ENCODE measurements around the gene DUSP8.

Gene DUSP8

GRCh38 chr11:1533342-1533725 is 38.7 kb downstream of the DUSP8 start:
- in situ Hi-C loops (cut with MboI; ENCODE audit: low sequenced_read_pairs): no loop called here

DNA sequence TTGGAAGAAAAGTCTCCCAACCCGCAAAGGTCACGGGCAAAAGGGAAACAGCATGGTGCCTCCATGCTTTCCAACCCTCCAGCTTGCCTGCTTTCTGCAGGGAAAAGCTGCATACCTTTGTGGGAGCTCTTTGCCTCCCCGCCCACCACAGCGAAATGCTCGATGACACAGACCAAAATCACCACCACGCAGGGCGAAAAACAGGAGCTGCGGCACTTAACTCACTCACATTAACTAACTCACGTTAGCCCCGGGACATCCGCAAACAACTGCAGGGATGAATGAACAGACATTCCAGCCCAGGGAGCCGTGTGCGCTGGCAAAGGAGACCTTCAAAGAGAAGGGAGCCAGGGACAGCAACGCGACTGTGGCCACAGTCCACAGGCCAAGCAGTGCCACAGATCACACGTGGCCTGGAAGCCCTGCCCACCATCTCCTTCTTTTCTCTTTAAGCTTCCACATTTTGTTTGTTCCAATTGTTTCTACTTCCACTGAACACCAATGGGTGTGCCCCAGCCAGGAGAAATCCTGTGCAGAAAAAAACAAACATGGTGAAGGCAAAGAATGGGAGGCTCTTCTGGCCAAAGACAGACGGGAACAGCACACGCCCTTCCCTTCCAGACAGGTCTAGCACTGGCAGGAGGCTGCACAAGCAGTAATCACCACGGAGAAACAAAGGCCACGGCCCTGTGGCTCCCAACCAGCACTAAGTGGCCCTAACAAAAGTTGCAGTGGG is 39.3 kb downstream of the DUSP8 start:
- in situ Hi-C loops (cut with MboI; ENCODE audit: low sequenced_read_pairs): no loop called here

DNA sequence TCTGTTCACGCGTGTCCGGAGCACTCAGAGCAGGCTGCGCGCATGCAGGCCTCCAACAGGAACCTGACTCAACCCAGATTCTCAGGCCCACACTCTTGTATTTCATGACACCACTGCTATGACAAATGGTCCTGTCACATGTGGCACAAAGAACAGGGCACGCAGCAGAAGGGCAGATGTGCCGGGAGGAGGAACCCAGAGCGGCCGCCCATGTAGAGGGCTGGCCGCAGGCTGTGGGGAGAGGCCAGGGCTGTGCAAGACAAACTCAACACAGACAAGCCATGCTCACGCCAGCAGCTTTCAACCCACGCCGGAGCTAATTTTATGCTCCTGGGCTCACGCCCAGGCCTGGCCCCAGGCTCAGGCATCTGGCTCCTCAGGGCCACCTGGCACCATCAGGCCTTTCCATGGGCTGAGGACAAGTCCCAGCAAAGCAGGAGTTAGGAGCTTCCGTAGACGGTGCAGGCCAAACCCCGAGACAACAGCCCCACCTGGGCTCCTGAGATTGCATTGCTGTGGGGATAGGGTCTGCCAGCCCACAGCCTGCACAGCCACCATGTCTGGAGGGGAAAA is 40.0 kb downstream of the DUSP8 start:
- in situ Hi-C loops (cut with MboI; ENCODE audit: low sequenced_read_pairs): no loop called here

GRCh38 chr11:1531449-1532013 is 40.5 kb downstream of the DUSP8 start:
- in situ Hi-C loops (cut with MboI; ENCODE audit: low sequenced_read_pairs): no loop called here

- in situ Hi-C loops (cut with MboI; ENCODE audit: low sequenced_read_pairs): no loop called here
Measured at GRCh38 chr11:1530686-1531448, 41.2 kb downstream of the DUSP8 start.

- in situ Hi-C loops (cut with MboI; ENCODE audit: low sequenced_read_pairs): no loop called here
Measured at GRCh38 chr11:1529774-1530173, 42.3 kb downstream of the DUSP8 start.

- in situ Hi-C loops (cut with MboI; ENCODE audit: low sequenced_read_pairs): no loop called here
Measured at GRCh38 chr11:1529286-1529685, 42.8 kb downstream of the DUSP8 start.

DNA sequence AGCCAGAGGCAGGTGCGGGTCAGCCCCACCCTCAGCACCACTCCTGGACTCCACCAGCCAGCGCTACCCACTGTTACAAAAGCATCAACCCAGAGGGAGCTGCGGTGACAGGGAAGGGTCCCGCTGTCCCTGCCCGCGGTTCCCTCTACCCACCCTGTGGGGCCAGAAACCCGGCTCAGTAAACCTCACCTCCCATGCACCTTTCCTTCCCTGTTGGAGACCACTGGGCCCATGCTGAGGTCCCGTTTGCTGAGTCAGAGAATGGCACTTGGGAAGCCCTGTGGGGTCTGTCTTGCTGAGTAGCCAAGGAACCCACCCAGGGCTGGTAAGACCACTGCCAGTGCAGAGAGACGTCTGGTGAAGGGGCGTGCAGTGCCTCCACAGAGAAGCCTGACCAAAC is 43.4 kb downstream of the DUSP8 start:
- in situ Hi-C loops (cut with MboI; ENCODE audit: low sequenced_read_pairs): no loop called here

GRCh38 chr11:1526785-1527184 is 45.3 kb downstream of the DUSP8 start:
- in situ Hi-C loops (cut with MboI; ENCODE audit: low sequenced_read_pairs): no loop called here

GRCh38 chr11:1523779-1524178 is 48.3 kb downstream of the DUSP8 start:
- in situ Hi-C loops (cut with MboI; ENCODE audit: low sequenced_read_pairs): loop anchor here (25.0 kb wide), 1 partner anchor 311 kb away; the partner anchor contains the start of gene MUC5B

DNA sequence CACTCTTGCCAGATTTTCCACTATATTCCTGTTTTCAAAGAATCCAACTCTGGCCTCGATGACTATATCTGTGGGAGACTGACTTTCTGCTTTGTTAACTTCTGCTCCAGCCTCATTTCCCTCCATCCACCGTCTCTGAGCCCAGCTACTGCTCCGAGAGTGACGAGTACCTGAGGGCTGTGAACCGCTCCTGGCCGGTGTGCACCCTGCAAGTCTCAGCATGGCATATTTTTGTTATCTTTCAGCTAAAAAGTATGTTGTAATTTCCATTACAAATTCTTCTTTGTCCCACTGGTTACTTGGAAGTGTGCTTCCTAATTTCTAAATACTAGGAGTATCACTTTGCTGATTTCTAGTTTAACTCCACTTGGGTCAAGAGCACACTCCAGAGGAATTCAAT is 49.0 kb downstream of the DUSP8 start:
- in situ Hi-C loops (cut with MboI; ENCODE audit: low sequenced_read_pairs): loop anchor here (25.0 kb wide), 1 partner anchor 311 kb away; the partner anchor contains the start of gene MUC5B

DNA sequence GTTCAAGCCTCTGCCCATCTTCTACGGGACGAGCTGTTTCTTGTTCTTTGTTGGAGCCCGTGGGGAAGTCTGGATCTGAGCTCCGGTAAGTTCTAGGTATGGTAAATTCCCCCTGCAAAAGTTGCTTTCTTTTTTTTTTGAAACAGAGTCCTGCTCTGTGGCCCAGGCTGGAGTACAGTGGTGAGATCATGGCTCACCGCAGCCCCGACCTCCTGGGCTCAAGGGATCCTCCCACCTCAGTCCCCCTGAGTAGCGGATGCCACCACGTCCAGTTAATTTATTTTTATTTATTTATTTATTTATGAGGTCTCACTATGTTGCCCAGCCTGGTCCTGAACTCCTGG is 50.0 kb downstream of the DUSP8 start:
- in situ Hi-C loops (cut with MboI; ENCODE audit: low sequenced_read_pairs): loop anchor here (25.0 kb wide), 1 partner anchor 310 kb away; the partner anchor contains the start of gene MUC5B

DNA sequence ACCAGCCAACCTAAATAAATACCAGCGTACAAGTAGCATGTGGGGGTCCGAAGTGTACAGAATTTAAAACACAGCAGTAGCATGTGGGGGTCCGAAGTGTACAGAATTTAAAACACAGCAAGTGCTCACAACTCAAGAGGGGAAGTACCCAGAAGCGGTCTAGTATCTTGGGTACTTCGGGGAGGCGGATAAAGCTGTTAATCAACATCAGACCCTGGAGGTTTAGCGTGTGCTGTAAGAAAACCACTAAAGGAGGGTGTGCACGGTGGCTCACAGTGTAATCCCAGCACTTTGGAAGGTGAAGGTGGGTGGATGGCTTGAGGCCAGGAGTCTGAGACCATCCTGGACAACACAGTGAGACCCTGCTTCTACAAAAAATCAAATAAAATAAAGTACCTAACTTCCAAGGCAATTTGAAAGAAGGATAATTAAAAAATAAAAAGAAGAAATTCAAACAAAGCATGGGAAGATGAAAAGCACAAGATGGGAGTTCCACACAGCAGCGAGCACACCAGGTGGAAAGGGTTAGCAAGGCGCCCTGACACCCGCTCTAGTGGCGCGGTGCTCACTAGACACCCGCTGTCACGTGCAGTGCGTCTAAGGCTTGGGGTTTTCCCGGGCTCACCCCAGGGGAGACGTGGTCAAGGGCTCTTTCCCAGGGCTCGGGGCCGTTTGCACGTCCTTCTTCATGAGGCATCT is 50.5 kb downstream of the DUSP8 start:
- in situ Hi-C loops (cut with MboI; ENCODE audit: low sequenced_read_pairs): loop anchor here (25.0 kb wide), 1 partner anchor 309 kb away; the partner anchor contains the start of gene MUC5B

- in situ Hi-C loops (cut with MboI; ENCODE audit: low sequenced_read_pairs): loop anchor here (25.0 kb wide), 1 partner anchor 308 kb away; the partner anchor contains the start of gene MUC5B
Measured at GRCh38 chr11:1520663-1521267, 51.3 kb downstream of the DUSP8 start.

DNA sequence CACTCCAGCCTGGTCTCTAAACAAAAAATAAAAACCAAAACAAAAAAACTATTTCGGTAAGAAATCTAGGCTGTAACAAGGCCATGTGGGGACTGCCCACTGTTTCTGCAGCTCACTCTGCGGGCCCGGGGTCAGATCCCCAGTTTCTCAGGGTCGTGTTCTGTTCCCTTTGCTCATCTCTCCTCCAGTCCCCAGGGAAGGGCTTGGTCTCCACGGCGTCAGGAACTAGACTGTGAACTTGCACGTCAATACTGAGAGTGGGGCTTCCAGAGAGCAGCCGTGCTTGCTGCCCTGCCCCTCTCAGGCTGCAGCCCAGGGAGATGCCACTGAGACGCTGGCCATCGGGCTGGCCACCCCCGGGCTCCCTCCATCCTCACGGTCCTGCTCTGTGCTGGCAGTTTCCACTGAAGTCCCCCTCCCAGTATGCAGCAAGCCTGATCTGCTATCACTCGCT is 51.8 kb downstream of the DUSP8 start:
- in situ Hi-C loops (cut with MboI; ENCODE audit: low sequenced_read_pairs): loop anchor here (25.0 kb wide), 1 partner anchor 308 kb away; the partner anchor contains the start of gene MUC5B

- in situ Hi-C loops (cut with MboI; ENCODE audit: low sequenced_read_pairs): loop anchor here (25.0 kb wide), 1 partner anchor 307 kb away; the partner anchor contains the start of gene MUC5B
Measured at GRCh38 chr11:1519028-1520010, 52.8 kb downstream of the DUSP8 start.

- in situ Hi-C loops (cut with MboI; ENCODE audit: low sequenced_read_pairs): loop anchor here (25.0 kb wide), 1 partner anchor 306 kb away; the partner anchor contains the start of gene MUC5B
Measured at GRCh38 chr11:1518301-1518700, 53.8 kb downstream of the DUSP8 start.

- in situ Hi-C loops (cut with MboI; ENCODE audit: low sequenced_read_pairs): loop anchor here (25.0 kb wide), 1 partner anchor 305 kb away; the partner anchor contains the start of gene MUC5B
Measured at GRCh38 chr11:1517117-1518005, 54.7 kb downstream of the DUSP8 start.

Measured in HL-60/S4 treated with retinoic acid at 250 ng/mL for 4 days and 3 days (cell line).